Mesenteric fat pad (tissue), 1 donor: ENCODE measurements around the gene KCNC2. TPM values are rescaled to one million over a fixed set of nuclear protein-coding genes. Genes with fewer than 3 reads are reported as not detected.

Source experiments
- DNase-seq: peaks from one replicate; pipeline ENCODE4 v3.0.0-alpha.2; 2020; ENCODE audit warnings: low spot score
- total RNA-seq: library from RNA; stranded (reverse); fragmentation: NEBNext Ultra II Directional; extraction: Animal tissue kit (Norgen Biotek cat#: 25700); gene quantifications from one replicate; pipeline ENCODE4 v1.2.1, GENCODE V29; 2021
- donor health status: DM: yes; HTN: yes; CAD: no.

KCNC2 gene
- total RNA-seq, 1 donor from 2014 or later: not detected

DNA sequence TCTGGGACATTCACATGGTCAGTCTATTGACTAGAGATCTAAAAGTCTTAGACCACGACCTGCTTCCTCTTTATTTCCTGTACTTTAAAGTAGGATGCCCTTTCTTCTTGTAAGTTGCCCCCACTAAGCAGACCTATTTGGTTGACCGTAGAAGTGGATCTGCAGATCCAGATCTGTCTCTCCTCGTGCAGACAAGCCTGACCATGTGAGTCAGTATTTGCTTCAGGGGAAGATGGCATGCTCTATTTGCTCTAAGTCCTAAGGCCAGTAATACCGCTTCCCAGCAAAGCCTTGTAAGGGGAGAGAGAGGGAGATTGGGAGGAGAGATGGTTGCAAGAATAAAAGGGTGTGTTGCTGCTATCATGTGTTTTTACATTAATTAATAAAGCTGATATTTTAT, 46.8 kb downstream of the KCNC2 start:
- no peak for DNase-seq

DNA sequence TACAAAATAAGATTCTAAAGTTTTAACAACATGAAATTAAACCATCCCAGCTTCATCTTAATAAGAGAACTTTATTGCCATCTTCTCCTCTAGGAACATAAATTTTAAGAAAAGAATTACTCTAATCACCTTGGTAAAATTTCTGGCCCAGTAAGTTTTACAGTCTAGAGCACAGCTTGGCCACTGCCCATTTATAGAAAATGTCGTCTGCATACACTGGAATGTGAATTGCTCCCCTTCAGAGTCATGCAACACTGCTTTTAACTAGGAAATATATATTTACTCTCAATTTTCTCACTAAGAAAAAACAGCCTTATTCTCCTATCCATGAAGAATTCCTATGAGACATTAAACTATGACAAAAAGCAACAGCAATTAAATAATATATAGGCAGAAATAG, 48.2 kb downstream of the KCNC2 start:
- DNase-seq: no peak

DNA sequence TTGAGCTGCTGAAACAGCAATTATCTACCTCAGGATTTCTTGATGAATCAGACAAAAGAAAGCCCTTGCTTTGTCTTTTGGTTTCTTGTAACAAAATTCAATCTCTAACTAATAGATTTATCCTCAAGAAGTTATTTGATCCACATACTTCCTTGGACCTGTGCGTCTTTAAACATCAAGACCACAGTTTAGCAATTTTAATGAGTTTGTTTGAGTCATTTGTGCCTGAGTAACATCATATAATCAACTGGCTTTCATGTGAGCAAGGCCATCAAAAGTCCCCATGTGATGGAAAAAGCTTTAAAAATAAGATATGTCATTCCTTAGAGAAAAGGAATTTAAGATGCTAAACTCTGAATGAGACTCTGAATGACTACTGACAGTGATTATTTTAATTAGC, 52.3 kb downstream of the KCNC2 start:
- no peak for DNase-seq

DNA sequence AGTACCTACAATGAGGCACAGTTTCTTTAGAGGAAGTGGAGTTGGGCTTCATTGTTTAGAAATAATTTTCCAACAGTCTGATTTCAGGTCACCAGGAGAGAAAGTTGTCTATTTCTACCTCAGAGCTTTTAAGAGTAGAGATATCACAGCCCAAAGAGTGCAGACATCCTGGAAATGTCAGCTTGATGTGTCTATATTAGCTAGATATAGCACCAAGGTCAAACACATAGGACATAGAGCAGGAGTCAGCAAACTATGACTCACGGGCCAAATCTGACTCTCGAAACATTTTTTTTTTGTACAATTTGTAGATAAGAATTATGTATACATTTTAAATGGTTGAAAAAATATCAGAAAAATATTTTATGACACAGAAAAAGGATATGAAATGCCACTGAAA, 53.7 kb downstream of the KCNC2 start:
- DNase-seq: no peak

DNA sequence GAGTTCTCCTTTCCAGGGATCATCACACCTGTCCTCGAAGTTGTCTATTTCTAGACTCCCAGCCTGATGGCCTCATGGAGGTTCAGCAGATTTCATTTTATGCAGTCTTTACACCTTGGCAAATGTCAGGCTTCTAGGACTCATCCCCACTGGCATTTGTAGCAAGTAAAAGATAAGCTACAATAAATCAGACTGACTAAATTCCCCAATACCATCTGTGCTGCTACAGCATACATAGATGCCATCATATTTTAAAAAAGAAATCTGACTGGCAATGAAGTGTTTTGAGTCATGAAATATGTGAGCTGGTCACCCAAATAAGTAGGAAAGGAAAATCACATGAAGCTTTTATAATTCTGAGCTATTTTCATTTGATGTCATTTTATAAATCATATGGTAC, 55.3 kb downstream of the KCNC2 start:
- DNase-seq: no peak

DNA sequence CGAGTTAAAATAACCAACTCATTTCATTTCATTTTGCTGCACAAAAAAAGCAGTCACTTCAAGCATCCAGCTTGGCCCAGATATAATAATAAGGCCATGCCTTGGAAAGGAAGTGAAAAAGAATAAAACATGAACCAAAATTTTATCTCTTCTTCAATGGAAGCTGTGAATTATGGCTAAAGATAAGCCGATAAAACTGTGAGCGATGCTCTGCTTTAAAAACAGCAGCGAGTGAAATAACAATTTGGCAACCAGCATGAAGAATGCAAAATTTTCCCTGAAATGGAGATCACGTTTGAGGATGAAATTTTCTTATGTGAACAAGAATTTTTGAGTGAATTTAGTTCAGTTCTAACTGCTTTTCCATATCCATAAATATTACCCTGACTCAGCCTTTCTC, 70.4 kb downstream of the KCNC2 start:
- DNase-seq: no peak

DNA sequence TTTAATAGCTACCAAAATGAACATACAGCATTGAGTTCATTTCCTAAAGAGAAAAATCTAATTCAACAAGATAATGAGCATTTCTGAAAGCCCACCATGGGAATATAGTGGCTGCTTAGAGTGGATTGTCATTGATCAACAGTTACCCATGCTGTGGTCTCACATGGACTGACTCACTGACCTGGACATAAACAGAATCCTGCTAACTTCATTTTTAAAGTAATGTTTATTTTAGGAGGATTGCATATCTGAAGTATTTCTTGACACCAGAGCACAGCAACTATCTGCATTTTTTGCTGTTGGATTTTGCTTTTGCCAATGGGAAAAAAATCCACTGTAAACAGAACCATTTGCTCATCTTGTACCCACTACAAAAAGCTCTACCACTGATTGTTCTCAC, 71.7 kb downstream of the KCNC2 start:
- no peak for DNase-seq

DNA sequence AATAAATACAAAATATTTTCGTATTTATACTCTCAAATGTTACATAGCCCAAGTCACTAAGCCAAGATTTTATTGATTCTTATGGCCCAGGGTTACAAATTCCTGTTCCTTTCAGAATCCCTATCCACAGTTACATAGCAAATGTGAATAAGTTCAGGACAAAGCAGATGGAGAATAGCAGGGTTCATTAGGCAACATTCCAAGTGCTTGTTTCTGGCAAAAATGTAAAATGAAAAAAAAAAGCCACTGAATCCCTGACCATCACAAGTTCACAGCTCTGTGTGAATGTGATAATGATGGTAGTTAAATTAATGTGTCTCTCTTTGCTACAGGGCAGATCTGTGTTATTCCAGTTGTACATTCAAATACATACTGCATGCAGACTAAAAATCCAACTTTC, 74.6 kb downstream of the KCNC2 start:
- DNase-seq: no peak

DNA sequence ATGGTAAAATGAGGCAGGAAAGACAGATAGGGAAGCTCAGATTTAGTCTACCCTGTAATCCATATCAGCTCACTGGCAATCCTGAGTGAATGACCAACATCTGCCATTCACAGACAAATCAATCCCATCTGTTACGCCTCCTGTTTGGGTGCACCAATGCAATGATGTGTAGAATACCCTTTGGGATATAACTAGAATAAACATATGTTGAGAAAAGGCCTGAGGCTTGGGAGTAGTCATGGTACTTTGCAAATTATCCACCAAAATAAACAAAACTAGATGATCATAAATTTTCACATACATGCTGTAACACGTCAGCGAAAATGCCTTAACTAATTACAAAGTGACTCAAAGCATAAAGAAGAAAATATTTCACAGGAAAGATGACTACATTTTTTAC, 78.8 kb downstream of the KCNC2 start:
- no peak for DNase-seq

DNA sequence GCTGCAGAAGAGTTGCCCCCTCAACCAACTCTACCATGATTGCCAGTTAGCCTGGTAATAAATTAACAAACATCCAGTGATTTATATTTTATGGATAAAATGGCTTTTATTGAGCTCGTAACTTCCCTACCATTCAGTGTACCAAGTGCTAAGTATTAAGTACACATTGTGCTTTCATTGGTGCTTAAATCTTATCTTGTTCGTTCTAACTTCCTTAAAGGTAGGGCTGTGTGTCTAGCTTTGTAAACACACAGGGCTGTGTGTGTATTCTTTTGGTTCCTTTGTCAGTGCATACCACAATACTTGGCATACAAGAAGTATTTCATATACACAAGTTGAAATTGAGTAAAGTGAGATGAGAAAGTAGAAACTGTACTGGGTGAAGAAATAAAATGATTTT, 80.4 kb downstream of the KCNC2 start:
- DNase-seq: no peak

DNA sequence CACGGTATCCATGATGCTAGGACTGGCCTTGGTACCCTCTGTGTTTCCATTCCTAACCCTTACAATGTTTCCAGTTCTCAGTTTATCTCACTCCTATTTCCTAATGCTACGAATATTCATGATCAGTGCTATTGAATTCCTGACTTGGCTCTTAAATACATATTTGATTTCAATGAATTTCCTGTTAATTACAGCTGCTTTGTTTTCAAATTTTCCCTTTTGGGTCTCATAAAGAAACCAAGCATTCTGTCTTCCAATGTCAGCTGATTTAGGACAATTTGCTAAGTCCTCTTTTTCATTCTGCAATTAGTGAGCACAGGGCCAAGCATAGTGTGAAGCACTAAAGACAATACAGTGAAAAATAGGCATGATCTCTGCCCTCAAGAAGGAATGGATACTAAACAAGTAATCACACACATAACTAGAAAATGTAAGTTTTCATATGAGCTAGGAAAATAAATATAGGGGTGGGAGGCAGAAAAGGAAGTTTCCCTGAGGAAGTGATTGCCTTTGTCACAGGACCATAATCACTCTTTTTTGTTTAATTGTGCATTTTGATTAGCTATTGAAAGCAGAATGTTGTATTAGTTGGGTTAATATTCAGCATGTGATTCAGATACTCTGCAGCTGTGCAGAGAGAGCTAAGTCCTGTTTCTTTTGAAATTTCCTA, 88.5 kb downstream of the KCNC2 start:
- DNase-seq: no peak

DNA sequence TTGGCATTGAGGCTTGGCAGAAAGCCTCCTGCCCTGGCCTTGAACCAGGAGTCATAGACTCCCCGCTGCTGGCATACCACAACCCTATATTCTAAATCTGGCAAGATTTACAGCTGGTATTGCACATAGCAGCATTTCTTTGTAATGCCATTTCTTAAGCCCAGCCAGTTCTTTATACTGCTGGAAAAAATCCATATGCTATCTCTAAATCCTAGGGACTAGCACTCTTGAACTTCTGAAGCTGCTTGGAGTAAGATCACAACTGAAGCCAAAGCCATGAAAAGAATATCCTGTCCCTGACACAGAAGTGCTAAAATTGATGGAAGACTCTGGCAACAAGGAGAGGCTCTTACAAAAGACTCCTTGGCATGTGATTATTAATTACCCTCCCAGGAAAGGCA, 89.3 kb downstream of the KCNC2 start:
- DNase-seq: no peak

DNA sequence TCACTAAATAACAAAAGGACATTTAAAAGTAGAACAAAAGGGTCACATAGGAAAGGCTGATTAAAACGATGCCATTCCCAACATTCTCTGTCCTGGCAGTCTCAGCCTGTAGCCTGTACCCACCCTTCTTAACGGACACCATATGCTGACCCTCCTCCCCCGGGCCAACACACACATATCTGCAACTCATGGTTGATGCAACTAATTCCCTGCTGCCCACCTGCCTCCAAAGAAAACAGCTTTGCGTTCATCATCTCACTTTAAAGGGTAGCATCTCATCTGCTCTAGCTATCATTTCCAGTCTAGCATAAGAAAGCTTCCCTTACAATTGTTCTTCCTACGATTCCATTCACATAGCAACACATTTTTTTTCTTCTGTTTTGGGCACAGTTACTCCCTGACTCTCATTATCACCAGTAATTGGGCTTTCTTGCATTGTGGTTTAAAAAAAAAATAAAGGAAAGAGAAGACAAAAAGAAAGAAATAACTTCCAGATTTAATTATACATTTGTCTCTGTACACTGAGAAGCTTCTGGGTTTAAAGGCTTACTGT, 92.9 kb downstream of the KCNC2 start:
- DNase-seq: no peak

DNA sequence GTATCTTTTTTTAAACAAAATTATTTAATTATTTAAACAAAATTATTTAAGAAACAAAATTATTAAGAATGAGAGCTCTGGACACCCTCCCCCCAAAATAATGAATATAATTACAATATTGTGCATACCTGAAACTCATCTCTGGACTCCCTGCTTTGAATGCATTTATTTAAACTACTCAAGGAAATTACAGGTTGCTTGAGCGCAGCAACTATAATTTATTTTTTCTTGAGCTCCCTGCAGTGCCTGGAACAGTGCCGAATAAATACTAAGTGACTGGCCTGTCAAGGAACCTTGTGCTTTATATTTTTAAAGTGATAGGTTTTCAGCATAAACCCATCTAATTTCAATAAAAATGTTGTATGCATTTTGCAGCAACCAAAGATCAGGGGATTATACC, 93.9 kb downstream of the KCNC2 start:
- no peak for DNase-seq

DNA sequence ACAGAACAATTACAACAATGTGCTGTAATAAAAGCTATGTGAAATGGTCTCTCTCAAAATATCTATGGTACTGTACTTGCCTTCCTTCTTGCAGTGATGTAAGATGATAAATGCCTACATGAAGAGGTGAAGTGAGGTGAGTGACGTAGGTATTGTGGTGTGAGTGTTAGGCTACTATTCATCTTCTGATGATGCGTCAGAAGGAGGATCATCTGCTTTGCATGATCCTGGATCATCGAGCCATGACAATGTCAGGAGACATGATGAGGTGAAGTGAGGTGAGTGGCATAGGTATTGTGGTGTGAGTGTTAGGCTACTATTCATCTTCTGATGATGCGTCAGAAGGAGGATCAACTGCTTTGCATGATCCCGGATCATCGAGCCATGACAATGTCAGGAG, 105.8 kb downstream of the KCNC2 start:
- DNase-seq: no peak

DNA sequence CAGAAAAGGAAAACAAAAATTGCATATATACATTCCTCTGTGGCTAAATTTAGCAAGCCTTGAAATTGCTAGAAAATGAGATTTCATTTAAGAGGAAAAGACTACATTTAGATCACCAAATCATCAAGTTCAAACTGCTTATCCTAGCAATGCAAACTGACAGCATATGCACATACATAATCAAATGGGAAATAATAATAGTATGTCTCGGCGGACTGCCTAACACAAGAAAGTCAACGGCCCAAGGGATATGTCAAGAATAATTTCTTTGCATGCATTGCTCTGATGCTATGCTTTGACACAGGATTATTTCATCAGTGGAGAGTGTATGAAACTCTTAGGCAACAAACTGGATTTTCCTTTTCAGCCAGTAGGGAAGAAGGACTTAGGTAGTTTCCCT, 107.9 kb downstream of the KCNC2 start:
- DNase-seq: no peak

DNA sequence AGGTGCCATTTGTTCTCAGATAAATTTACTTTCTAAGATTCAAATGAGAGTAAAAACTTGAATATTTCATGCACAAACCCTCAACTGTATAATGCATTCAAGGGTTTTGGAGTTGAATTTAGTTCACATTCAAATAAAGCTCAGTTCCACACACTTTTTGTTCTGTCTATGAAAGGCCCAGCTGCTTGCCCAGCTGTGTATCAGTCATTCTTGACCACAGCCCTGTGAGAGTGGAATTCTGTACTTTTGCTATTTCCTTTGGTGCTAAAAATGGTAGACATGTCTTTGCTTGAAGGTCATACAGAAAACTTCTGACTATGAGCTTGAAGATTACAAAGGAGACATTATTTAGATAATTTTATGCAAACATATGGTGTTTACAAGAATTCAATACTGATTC, 110.4 kb downstream of the KCNC2 start:
- DNase-seq: no peak

DNA sequence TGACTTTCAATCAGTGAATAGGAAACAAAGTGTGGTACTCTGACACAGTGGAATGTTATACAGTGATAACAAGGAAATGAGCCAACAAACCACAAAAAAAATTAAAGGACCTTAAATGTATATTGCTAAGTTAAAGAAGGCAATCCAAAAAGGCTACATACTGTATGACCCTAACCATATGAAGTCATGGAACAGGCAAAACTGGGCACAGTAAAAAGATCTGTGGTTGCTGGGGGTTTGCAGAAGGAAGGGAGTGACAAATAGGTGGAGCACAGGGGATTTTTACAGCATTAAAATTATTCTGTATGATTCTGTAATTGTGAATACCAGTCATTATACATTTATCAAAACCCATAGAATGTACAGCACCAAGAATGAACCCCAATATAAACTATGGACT, 112.6 kb downstream of the KCNC2 start:
- DNase-seq: no peak

DNA sequence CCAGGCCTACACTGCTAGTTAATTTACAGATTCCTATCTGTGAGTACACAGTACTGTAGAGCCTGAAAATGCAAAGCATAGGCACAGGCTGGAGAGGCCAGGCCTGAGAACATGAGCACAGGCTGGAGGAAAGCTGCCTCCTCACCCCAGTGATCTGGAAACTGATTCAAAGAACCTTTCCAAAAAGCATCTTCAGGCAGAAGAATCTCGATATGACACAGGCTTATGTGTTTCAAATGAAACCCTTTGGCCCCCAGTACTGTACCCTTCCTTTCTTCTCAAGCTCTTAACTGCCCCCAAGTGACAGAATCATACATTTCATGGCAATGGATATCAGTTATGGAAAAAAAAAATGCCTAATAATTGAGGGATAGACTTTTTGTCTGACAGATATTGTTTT, 122.0 kb downstream of the KCNC2 start:
- DNase-seq: no peak

DNA sequence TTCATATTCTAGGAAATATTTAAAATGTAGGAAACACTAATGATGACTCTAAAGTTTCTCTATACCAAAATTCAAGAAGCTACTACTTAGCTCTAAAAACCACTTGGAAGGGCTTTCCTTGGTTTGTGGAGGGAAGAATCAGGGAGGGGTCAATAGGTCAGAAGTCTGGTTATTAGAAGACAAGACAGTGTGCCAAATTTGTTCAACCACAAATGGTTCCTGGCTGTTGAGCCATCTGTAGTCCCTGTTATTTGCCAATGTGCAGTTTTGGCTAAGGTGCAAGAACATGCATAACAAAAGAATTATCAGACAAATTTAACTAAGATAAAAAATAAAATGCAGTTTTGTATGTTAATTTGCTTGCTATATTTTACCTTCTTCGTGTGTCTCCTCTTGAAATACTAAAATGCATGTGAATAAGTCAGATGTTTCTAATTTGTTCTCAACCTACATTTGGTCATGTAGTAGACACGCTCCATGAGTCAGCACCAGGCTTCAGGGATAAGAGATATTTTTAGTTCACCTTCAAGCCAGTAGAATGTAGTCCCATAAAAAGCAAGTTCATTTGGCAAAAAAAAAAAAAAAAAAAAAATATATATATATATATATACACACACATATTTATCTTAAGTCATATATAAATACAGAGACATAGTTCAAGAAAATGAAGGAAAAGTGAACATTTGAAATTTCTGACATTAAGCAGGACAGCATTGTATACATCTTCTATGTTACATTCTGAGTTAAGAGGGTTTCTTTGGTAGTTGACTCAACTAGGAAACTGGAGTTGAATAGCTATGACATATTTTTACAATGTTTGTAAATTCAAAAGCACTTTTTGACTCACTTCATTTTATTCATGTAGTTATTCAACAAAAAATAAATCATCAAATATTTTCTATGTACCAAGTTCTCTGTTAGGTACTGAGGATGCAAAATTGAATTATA, 123.3 kb downstream of the KCNC2 start:
- DNase-seq: no peak

DNA sequence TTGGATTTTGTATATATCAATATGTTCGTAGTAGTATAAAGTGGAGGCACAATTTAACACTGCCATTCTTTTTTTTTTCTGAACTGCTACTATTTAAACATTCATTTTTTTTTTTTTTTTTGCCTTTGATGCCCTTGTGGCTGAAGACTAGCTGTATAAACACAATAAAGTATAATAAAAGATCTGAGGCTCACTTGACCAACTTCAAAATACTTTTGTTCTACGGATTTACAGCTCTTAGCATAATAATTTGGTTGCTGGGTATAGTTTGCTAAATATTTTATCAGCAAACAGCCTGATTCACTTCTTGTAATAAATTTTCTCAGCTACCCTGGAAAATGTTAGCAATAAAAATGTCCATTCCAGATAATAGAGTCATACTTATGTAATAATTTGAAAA, 128.3 kb downstream of the KCNC2 start:
- no peak for DNase-seq

DNA sequence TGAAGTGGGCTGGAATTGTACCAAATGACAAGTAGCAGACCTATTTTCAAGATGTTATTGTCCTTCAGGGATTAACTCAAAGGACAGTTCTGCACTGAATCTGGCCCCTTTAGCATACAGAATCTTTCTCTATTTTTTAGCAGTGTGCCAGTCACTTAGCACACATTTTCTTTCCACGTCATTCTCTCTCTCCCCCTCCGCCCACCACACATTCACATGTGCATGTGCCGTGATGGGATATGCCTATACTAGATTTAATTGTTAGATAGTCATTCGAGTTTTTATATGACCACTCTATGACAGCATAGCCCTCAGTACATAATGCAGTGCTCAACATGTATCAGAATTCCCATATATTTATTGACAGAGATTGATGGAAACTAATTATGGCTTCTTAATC, 129.1 kb downstream of the KCNC2 start:
- no peak for DNase-seq

DNA sequence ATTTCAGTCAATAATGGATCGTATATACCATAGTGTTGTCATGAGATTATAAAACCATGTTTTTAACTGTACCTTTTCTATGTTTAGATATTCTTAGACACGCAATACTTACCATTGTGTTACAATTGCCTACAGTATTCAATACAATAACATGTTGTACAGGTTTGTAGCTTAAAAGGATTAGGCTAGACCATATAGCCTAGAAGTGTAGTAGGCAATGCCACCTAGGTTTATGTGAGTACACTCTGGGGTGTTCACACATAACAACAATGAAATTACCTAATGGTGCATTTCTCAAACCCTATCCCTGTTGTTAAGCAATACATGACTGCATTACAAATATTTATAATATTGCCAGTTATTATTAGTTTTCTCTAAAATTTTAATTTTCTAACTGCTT, 144.2 kb downstream of the KCNC2 start:
- no peak for DNase-seq
